Measurements from ENCODE around the gene COL18A1.
"Not testable (repeated sequence)": the region's sequence is repeated elsewhere in the genome, so short reads cannot be mapped to it uniquely, and the experiment has no call there.

COL18A1 gene

GRCh38 chr21:45525153-45525909 lies 120.4 kb downstream of the COL18A1 start:
- Histone ChIP-seq H3K9me3 (ENCODE audit: control insufficient read depth in 1 of 2, low read length in 2 of 2) (peaks cover 2 to 12% of the 10 kb centered on the region in 2 donors), H3K4me1 (ENCODE audit: control insufficient read depth in 1 of 2, insufficient read depth in 2 of 2, low read length in 2 of 2) (peaks cover 10% of the 10 kb centered on the region in 2 donors), H3K4me3 (ENCODE audit: low read depth in 1 of 2, low read length in 2 of 2) (no peak overlapping the region), H3K36me3 (ENCODE audit: control insufficient read depth in 1 of 2, insufficient read depth in 2 of 2, low read length in 2 of 2) (peaks cover 12 to 38% of the 10 kb centered on the region in 2 donors), H3K27me3 (ENCODE audit: control insufficient read depth in 1 of 2, insufficient read depth in 2 of 2, low read length in 2 of 2) (no peaks in the 10 kb centered on the region), H3K27ac (ENCODE audit: low read depth, low read length) (no peak overlapping the region), H3K9ac (ENCODE audit: low read depth in 1 of 2, low read length in 2 of 2) (peak overlapping the region in 1 of 2 donors; percentile 47)

GRCh38 chr21:45525910-45526306 lies 120.9 kb downstream of the COL18A1 start:
- H3K27me3 ChIP-seq (ENCODE audit: control insufficient read depth in 1 of 2, insufficient read depth in 2 of 2, low read length in 2 of 2) = no peaks in the 10 kb centered on the region
- peaks cover 12 to 37% of the 10 kb centered on the region in 2 donors for H3K36me3 ChIP-seq (ENCODE audit: control insufficient read depth in 1 of 2, insufficient read depth in 2 of 2, low read length in 2 of 2)
- peaks cover 10% of the 10 kb centered on the region in 2 donors for H3K4me1 ChIP-seq (ENCODE audit: control insufficient read depth in 1 of 2, insufficient read depth in 2 of 2, low read length in 2 of 2)
- peak overlapping the region in 1 of 2 donors; percentile 47 for H3K9ac ChIP-seq (ENCODE audit: low read depth in 1 of 2, low read length in 2 of 2)
- H3K9me3 ChIP-seq (ENCODE audit: control insufficient read depth in 1 of 2, low read length in 2 of 2) = peaks cover 0 to 7% of the 10 kb centered on the region in 2 donors
- no peak overlapping the region for H3K27ac ChIP-seq (ENCODE audit: low read depth, low read length)
- H3K4me3 ChIP-seq (ENCODE audit: low read depth in 1 of 2, low read length in 2 of 2) = no peak overlapping the region

- H3K27me3 ChIP-seq (ENCODE audit: control insufficient read depth in 1 of 2, insufficient read depth in 2 of 2, low read length in 2 of 2); H3K9me3 ChIP-seq (ENCODE audit: control insufficient read depth in 1 of 2, low read length in 2 of 2); H3K27ac ChIP-seq (ENCODE audit: low read depth, low read length); H3K4me3 ChIP-seq (ENCODE audit: low read depth in 1 of 2, low read length in 2 of 2); H3K9ac ChIP-seq (ENCODE audit: low read depth in 1 of 2, low read length in 2 of 2): not testable (repeated sequence)
- peaks cover 10% of the 10 kb centered on the region in 2 donors for H3K4me1 ChIP-seq (ENCODE audit: control insufficient read depth in 1 of 2, insufficient read depth in 2 of 2, low read length in 2 of 2)
- peaks cover 12 to 41% of the 10 kb centered on the region in 2 donors for H3K36me3 ChIP-seq (ENCODE audit: control insufficient read depth in 1 of 2, insufficient read depth in 2 of 2, low read length in 2 of 2)
Measured at GRCh38 chr21:45527151-45527999, 122.4 kb downstream of the COL18A1 start.

- H3K9ac ChIP-seq (ENCODE audit: low read depth in 1 of 2, low read length in 2 of 2) = no peak overlapping the region
- H3K27me3 ChIP-seq (ENCODE audit: control insufficient read depth in 1 of 2, insufficient read depth in 2 of 2, low read length in 2 of 2) = no peaks in the 10 kb centered on the region
- peaks cover 16 to 17% of the 10 kb centered on the region in 2 donors for H3K4me1 ChIP-seq (ENCODE audit: control insufficient read depth in 1 of 2, insufficient read depth in 2 of 2, low read length in 2 of 2)
- peak overlapping the region; percentile 10 for H3K27ac ChIP-seq (ENCODE audit: low read depth, low read length)
- H3K9me3 ChIP-seq (ENCODE audit: control insufficient read depth in 1 of 2, low read length in 2 of 2) = no peaks in the 10 kb centered on the region
- peaks cover 12 to 36% of the 10 kb centered on the region in 2 donors for H3K36me3 ChIP-seq (ENCODE audit: control insufficient read depth in 1 of 2, insufficient read depth in 2 of 2, low read length in 2 of 2)
- H3K4me3 ChIP-seq (ENCODE audit: low read depth in 1 of 2, low read length in 2 of 2) = no peak overlapping the region
Measured at GRCh38 chr21:45528028-45528705, 123.2 kb downstream of the COL18A1 start.

- H3K4me1 ChIP-seq (ENCODE audit: control insufficient read depth in 1 of 2, insufficient read depth in 2 of 2, low read length in 2 of 2) = peaks cover 26 to 27% of the 10 kb centered on the region in 2 donors
- H3K27me3 ChIP-seq (ENCODE audit: control insufficient read depth in 1 of 2, insufficient read depth in 2 of 2, low read length in 2 of 2) = no peaks in the 10 kb centered on the region
- no peak overlapping the region for H3K9ac ChIP-seq (ENCODE audit: low read depth in 1 of 2, low read length in 2 of 2)
- H3K27ac ChIP-seq (ENCODE audit: low read depth, low read length) = no peak overlapping the region
- no peaks in the 10 kb centered on the region for H3K9me3 ChIP-seq (ENCODE audit: control insufficient read depth in 1 of 2, low read length in 2 of 2)
- H3K4me3 ChIP-seq (ENCODE audit: low read depth in 1 of 2, low read length in 2 of 2) = no peak overlapping the region
- peaks cover 12 to 36% of the 10 kb centered on the region in 2 donors for H3K36me3 ChIP-seq (ENCODE audit: control insufficient read depth in 1 of 2, insufficient read depth in 2 of 2, low read length in 2 of 2)
Measured at GRCh38 chr21:45528981-45529784, 124.2 kb downstream of the COL18A1 start.

GRCh38 chr21:45529785-45530422 lies 124.9 kb downstream of the COL18A1 start:
- no peaks in the 10 kb centered on the region for H3K27me3 ChIP-seq (ENCODE audit: control insufficient read depth in 1 of 2, insufficient read depth in 2 of 2, low read length in 2 of 2)
- no peak overlapping the region for H3K27ac ChIP-seq (ENCODE audit: low read depth, low read length)
- peaks cover 32% of the 10 kb centered on the region in 2 donors for H3K4me1 ChIP-seq (ENCODE audit: control insufficient read depth in 1 of 2, insufficient read depth in 2 of 2, low read length in 2 of 2)
- H3K4me3 ChIP-seq (ENCODE audit: low read depth in 1 of 2, low read length in 2 of 2) = no peak overlapping the region
- H3K9me3 ChIP-seq (ENCODE audit: control insufficient read depth in 1 of 2, low read length in 2 of 2) = no peaks in the 10 kb centered on the region
- peaks cover 12 to 35% of the 10 kb centered on the region in 2 donors for H3K36me3 ChIP-seq (ENCODE audit: control insufficient read depth in 1 of 2, insufficient read depth in 2 of 2, low read length in 2 of 2)
- H3K9ac ChIP-seq (ENCODE audit: low read depth in 1 of 2, low read length in 2 of 2) = peak overlapping the region in 1 of 2 donors; percentile 10

- H3K9me3 ChIP-seq (ENCODE audit: control insufficient read depth in 1 of 2, low read length in 2 of 2) = no peaks in the 10 kb centered on the region
- H3K4me1 ChIP-seq (ENCODE audit: control insufficient read depth in 1 of 2, insufficient read depth in 2 of 2, low read length in 2 of 2) = peaks cover 25 to 29% of the 10 kb centered on the region in 2 donors
- no peak overlapping the region for H3K27ac ChIP-seq (ENCODE audit: low read depth, low read length)
- H3K9ac ChIP-seq (ENCODE audit: low read depth in 1 of 2, low read length in 2 of 2) = no peak overlapping the region
- no peak overlapping the region for H3K4me3 ChIP-seq (ENCODE audit: low read depth in 1 of 2, low read length in 2 of 2)
- H3K36me3 ChIP-seq (ENCODE audit: control insufficient read depth in 1 of 2, insufficient read depth in 2 of 2, low read length in 2 of 2) = peaks cover 12 to 30% of the 10 kb centered on the region in 2 donors
- H3K27me3 ChIP-seq (ENCODE audit: control insufficient read depth in 1 of 2, insufficient read depth in 2 of 2, low read length in 2 of 2) = no peaks in the 10 kb centered on the region
Measured at GRCh38 chr21:45530423-45531113, 125.6 kb downstream of the COL18A1 start.

- not testable (repeated sequence) for H3K4me3 ChIP-seq (ENCODE audit: low read depth in 1 of 2, low read length in 2 of 2); H3K9me3 ChIP-seq (ENCODE audit: control insufficient read depth in 1 of 2, low read length in 2 of 2); H3K27ac ChIP-seq (ENCODE audit: low read depth, low read length); H3K9ac ChIP-seq (ENCODE audit: low read depth in 1 of 2, low read length in 2 of 2); H3K27me3 ChIP-seq (ENCODE audit: control insufficient read depth in 1 of 2, insufficient read depth in 2 of 2, low read length in 2 of 2)
- peaks cover 12 to 30% of the 10 kb centered on the region in 2 donors for H3K36me3 ChIP-seq (ENCODE audit: control insufficient read depth in 1 of 2, insufficient read depth in 2 of 2, low read length in 2 of 2)
- H3K4me1 ChIP-seq (ENCODE audit: control insufficient read depth in 1 of 2, insufficient read depth in 2 of 2, low read length in 2 of 2) = peaks cover 24 to 28% of the 10 kb centered on the region in 2 donors
Measured at GRCh38 chr21:45531114-45531392, 126.1 kb downstream of the COL18A1 start.
